ENCODE data around the gene TRIM63. TPM values are rescaled to one million over a fixed set of nuclear protein-coding genes. Genes with fewer than 3 reads are reported as not detected.

Gene TRIM63
- total and polyA plus RNA-seq, 8 donors = 0.09 to 0.52 (median 0.33) TPM; not detected in 2

GRCh38 chr1:26035959-26036755 is 31.3 kb downstream of the TRIM63 start:
- H3K9me3 ChIP-seq = no peaks in the 10 kb centered on the region
- H3K36me3 ChIP-seq = peaks cover 0 to 8% (median 0%) of the 10 kb centered on the region in 3 donors
- H3K27ac ChIP-seq = peak overlapping the region; percentile 81 to 92 (median 86)
- no peak for FAIRE-seq
- intact Hi-C loops (cut with DNase I) = loop anchor here in 1 of 3 donors (10.0 kb wide), 1 partner anchor 109 kb away; no protein-coding TSS in a partner anchor
- H3K27me3 ChIP-seq = no peaks in the 10 kb centered on the region
- peak; percentile 93 to 98 (median 98) for DNase-seq
- H3K4me3 ChIP-seq = peak overlapping the region; percentile 45 to 86 (median 58)
- H3K4me1 ChIP-seq = peaks cover 20 to 30% (median 27%) of the 10 kb centered on the region in 3 donors
- TF ChIP-seq, protein P1, sequence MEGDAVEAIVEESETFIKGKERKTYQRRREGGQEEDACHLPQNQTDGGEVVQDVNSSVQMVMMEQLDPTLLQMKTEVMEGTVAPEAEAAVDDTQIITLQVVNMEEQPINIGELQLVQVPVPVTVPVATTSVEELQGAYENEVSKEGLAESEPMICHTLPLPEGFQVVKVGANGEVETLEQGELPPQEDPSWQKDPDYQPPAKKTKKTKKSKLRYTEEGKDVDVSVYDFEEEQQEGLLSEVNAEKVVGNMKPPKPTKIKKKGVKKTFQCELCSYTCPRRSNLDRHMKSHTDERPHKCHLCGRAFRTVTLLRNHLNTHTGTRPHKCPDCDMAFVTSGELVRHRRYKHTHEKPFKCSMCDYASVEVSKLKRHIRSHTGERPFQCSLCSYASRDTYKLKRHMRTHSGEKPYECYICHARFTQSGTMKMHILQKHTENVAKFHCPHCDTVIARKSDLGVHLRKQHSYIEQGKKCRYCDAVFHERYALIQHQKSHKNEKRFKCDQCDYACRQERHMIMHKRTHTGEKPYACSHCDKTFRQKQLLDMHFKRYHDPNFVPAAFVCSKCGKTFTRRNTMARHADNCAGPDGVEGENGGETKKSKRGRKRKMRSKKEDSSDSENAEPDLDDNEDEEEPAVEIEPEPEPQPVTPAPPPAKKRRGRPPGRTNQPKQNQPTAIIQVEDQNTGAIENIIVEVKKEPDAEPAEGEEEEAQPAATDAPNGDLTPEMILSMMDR (IDR thresholded peaks at IDR 0.05) = peak; percentile 99 to 100 (median 100)
- peak; percentile 66 to 93 (median 78) for ATAC-seq
- 4% methylated on average over 32 to 39 of the region's 39 CpGs for WGBS, 2 donors

GRCh38 chr1:26035203-26035958 is 32.0 kb downstream of the TRIM63 start:
- Histone ChIP-seq H3K4me1 (peaks cover 20 to 30% (median 27%) of the 10 kb centered on the region in 3 donors), H3K27ac (peak overlapping the region; percentile 81 to 92 (median 86)), H3K9me3 (no peaks in the 10 kb centered on the region), H3K27me3 (no peaks in the 10 kb centered on the region), H3K4me3 (peak overlapping the region; percentile 45 to 86 (median 58)), H3K36me3 (peaks cover 0 to 8% (median 0%) of the 10 kb centered on the region in 3 donors)
- DNase-seq (peak; percentile 95 to 99 (median 96)), FAIRE-seq (no peak), ATAC-seq (peak; percentile 66 to 91 (median 78))
- intact Hi-C loops (cut with DNase I) = loop anchor here in 1 of 3 donors (10.0 kb wide), 1 partner anchor 109 kb away; no protein-coding TSS in a partner anchor
- TF ChIP-seq, protein P1 (IDR thresholded peaks at IDR 0.05) = no peak
- 0 to 1% methylated on average over 57 to 60 of the region's 60 CpGs for WGBS, 2 donors

GRCh38 chr1:26034504-26035202 is 32.8 kb downstream of the TRIM63 start:
- Histone ChIP-seq H3K27me3 (no peaks in the 10 kb centered on the region), H3K27ac (peak overlapping the region; percentile 81 to 92 (median 86)), H3K4me1 (peaks cover 18 to 30% (median 27%) of the 10 kb centered on the region in 3 donors), H3K36me3 (peaks cover 0 to 3% (median 0%) of the 10 kb centered on the region in 3 donors), H3K4me3 (peak overlapping the region; percentile 45 to 86 (median 58)), H3K9me3 (no peaks in the 10 kb centered on the region)
- TF ChIP-seq, protein P1 (IDR thresholded peaks at IDR 0.05) = no peak
- FAIRE-seq (no peak), ATAC-seq (no peak), DNase-seq (peak in 1 of 6 donors; percentile 63)
- 13 to 17% methylated on average over 15 of the region's 15 CpGs for WGBS, 2 donors
- intact Hi-C loops (cut with DNase I) = loop anchor here in 2 of 3 donors (5.0 to 10.0 kb wide), 2 partner anchors 110 to 113 kb away; no protein-coding TSS in a partner anchor

DNA sequence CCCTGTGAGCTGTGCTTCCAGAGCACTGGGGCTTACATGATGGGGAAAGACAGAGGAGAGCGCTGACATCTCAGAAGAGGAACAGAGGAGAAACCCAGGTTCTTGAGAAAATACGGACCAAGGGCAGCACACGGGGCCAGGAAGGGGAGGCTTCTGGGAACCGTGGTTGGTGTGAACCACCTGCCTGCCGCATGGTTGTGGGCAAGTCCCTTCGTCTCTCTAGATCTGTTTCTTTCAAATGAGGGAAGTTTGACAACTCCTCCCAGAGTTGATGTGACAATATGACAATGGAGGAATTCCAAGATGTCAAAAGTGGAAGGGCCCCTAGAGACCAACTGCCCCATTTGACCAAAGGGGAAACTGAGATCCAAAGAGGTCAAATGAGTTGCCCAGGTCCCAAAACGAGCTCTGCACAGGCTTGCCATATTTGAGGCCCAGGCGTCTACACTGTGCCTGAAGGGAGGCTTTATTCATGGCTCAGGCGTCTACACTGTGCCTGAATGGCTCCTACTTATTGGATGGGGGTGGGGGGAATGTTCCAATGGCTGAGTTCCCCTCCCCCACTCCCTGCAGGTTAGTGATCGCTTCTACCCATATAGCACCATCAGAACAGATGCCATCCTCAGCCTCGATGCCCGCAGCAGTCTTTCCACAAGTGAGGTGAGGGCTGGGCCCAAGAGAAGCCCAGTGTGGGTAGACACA is 34.6 kb downstream of the TRIM63 start:
- Histone ChIP-seq H3K9me3 (no peaks in the 10 kb centered on the region), H3K4me1 (peaks cover 7 to 15% (median 10%) of the 10 kb centered on the region in 3 donors), H3K4me3 (no peak overlapping the region), H3K27me3 (no peaks in the 10 kb centered on the region), H3K27ac (no peak overlapping the region), H3K36me3 (no peaks in the 10 kb centered on the region)
- TF ChIP-seq, protein P1 (IDR thresholded peaks at IDR 0.05) = no peak
- no peak for ATAC-seq
- intact Hi-C loops (cut with DNase I) = loop anchor here in 2 of 3 donors (5.0 to 10.0 kb wide), 2 partner anchors 112 to 114 kb away; no protein-coding TSS in a partner anchor
- no peak for FAIRE-seq
- WGBS, 2 donors = 86 to 88% methylated on average over 12 of the region's 12 CpGs
- DNase-seq = peak in 1 of 6 donors; percentile 43
